Esophagus squamous epithelium (tissue), 4 donors: ENCODE data around the gene CASP14.

Source experiments
- CTCF ChIP-seq, 6 experiments: fragments of 450-650 bp in 4 of 6; fragments of 200-600 bp in 2 of 6; sonication (generic) in 2 of 6; IDR thresholded peaks; one replicate each; pipeline ENCODE4 v1.5.1; 2016 to 2019; ENCODE audit warnings: antibody characterized with exemption in 6 of 6, mild to moderate bottlenecking in 4 of 6, moderate library complexity in 4 of 6
- POLR2A ChIP-seq, 4 donors: fragments of 450-650 bp; IDR thresholded peaks; one replicate each; pipeline ENCODE4 v1.6.1; 2017; ENCODE audit warnings: antibody characterized with exemption in 4 of 4, mild to moderate bottlenecking in 4 of 4, moderate library complexity in 3 of 4

GRCh38 chr19:15104003-15104402, 54.7 kb downstream of the CASP14 start:
- no peak for TF ChIP-seq POLR2A (IDR thresholded peaks at IDR 0.05)
- TF ChIP-seq CTCF (IDR thresholded peaks at IDR 0.05): no peak
